ENCODE data around the gene GPR15LG.
"Not testable (repeated sequence)": the region's sequence is repeated elsewhere in the genome, so short reads cannot be mapped to it uniquely, and the experiment has no call there.

Gene GPR15LG

DNA sequence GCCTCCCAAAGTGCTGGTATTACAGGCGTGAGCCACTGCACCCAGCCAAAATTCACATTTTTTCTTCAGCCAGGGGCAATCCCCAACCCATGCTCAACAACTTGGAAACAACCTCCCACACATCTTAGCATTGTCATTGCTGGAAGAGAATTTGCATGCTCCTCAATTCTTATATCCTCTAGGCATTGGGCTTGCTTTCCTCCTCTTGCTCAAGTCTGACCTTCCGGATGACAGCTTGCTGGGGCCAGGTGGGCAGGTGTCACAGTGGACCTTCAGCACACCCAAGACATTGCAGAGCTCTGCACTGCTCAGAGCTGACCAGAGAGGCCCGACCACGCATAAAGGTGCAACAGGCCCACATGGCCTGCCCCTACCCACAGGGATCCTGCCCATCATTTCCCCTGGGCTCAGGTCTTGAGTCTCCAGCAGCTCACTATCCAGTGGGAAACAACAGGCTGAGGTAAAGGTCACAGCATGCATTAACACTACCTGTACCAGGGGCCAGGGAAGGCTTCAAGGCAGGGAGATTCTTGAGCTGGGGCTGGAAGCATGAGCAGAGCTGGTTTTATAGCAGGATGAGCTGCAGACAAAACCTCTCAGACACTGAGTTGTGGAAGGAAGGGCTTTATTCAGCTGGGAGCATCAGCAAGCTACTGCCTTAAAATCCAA is 6.8 kb upstream of the GPR15LG start:
- DNase-seq, result no peak

GRCh38 chr10:84167289-84167653 is 6.3 kb upstream of the GPR15LG start:
- DNase-seq, result not testable (repeated sequence)

GRCh38 chr10:84168382-84168781 is 5.2 kb upstream of the GPR15LG start:
- DNase-seq, result not testable (repeated sequence)

GRCh38 chr10:84171237-84171636 is 2.4 kb upstream of the GPR15LG start:
- not testable (repeated sequence) for DNase-seq

- not testable (repeated sequence) for DNase-seq
These were observed 1.7 kb upstream of the GPR15LG start for GRCh38 chr10:84171700-84172466.

DNA sequence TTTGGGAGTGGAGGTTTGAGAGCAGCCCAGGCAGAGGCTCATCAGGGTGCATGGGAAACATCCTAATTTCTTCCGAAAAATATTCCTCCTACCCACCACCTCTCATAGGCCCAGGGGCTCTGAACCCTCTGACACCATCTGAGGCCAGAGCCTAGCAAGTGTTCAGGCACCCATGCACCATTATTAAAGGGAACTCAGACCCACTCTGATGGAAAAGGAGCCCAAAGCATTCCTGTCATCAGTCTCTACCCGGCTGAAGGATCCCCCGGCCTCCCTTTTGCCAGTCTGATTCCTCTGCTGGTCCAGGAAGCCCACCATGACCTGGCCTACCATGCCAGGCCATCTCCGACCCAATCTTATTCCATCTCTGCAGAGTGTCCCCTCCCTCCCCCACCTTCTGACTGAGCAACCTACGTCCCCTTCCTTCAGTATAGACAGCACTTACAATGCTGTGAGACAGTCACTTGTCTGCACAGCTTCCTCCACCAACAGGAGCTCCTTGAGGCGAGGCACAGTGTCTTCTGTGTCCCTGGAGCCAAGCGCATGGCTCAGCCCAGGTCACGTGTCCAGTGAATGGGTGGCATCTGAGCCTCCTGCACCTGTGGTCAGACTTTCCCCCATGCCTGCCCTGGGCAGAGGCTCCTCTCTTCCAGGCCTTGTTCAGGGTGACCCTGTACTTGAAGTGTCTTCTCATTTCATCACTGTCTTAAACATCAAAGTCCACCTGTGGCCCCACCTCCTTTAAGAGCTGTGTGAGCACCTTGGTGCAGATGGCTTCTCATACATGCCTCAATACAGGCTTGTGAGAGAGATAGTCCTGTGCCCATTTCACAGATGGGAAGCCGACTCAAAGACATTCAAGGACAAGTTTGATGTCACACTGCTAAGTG is 889 bp upstream of the GPR15LG start:
- DNase-seq, result no peak

DNA sequence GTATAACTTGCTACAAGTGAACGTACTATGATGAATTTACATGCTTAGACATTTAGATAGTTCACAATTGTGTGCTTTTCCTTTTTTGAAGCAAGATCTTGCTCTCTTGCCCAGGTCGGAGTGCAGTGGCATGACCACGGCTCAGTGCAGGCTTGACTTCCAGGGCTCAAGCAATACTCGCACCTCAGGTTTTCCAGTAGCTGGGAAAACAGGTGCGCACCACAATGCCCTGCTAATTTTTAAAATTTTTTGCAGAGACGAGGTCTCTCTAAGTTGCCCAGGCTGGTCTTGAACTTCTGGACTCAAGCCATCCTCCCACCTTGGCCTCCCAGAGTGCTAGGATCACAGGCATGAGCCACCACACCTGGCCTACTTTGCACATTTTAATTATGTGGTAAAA is 1.8 kb downstream of the GPR15LG start:
- DNase-seq, result no peak

DNA sequence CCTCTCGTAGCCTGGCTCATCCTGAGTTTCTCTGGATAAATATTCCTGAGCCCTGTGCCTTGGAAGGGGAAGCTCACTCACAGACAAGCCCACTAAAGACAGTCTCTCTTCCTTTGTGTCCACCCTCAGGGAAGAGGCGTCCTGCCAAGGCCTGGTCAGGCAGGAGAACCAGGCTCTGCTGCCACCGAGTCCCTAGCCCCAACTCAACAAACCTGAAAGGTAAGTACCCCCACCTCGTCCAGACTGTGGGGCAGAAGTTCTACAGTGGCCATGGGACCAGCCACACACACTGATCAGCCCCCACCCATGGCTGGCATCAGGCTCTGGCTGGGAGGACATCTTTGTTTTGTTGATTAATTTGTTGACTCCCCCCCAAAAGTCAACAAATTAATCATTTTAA is 2.8 kb downstream of the GPR15LG start:
- DNase-seq, result no peak

GRCh38 chr10:84176836-84177474 is 3.4 kb downstream of the GPR15LG start:
- DNase-seq, result no peak

DNA sequence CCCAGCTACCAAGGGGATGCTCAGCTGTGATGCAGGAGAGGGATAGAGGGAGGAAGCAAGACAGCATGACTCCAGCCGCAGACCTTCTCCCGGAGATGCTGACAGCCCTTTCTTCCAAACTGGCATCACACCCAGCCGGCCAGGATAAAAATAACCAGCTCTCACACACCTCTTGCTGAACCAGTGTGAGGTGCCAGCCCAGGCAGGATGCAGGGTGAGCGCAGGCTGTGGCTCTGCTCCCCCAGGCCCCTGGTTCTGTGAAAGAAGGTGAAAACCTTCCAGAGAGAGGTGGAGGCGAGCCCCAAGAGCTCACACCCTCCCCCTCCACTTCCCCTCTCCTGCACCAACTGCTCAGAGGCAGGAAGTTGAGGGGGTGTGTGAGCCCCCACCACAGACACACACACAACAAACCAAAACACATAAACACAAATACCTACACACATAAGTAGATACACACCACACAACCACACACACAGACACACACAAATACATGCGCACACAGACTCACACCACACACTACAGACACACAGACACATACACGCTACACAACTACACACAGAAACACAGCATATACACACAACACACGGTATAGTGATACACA is 4.0 kb downstream of the GPR15LG start:
- no peak for DNase-seq

- no peak for DNase-seq
These were observed 4.6 kb downstream of the GPR15LG start for GRCh38 chr10:84178160-84178609.

- peak; percentile 49 for DNase-seq
These were observed 5.6 kb downstream of the GPR15LG start for GRCh38 chr10:84179059-84179710.

DNA sequence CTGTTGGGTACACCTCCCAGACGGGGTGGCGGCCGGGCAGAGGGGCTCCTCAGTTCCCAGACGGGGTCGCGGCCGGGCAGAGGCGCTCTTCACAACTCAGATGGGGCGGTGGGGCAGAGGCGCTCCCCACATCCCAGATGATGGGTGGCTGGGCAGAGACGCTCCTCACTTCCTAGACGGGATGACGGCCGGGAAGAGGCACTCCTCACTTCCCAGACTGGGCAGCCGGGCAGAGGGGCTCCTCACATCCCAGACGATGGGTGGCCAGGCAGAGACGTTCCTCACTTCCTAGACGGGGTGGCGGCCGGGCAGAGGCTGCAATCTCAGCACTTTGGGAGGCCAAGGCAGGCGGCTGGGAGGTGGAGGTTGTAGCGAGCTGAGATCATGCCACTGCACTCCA is 6.8 kb downstream of the GPR15LG start:
- not testable (repeated sequence) for DNase-seq

GRCh38 chr10:84181631-84182030 is 8.0 kb downstream of the GPR15LG start:
- no peak for DNase-seq

GRCh38 chr10:84184517-84184916 is 10.9 kb downstream of the GPR15LG start:
- DNase-seq, result no peak

DNA sequence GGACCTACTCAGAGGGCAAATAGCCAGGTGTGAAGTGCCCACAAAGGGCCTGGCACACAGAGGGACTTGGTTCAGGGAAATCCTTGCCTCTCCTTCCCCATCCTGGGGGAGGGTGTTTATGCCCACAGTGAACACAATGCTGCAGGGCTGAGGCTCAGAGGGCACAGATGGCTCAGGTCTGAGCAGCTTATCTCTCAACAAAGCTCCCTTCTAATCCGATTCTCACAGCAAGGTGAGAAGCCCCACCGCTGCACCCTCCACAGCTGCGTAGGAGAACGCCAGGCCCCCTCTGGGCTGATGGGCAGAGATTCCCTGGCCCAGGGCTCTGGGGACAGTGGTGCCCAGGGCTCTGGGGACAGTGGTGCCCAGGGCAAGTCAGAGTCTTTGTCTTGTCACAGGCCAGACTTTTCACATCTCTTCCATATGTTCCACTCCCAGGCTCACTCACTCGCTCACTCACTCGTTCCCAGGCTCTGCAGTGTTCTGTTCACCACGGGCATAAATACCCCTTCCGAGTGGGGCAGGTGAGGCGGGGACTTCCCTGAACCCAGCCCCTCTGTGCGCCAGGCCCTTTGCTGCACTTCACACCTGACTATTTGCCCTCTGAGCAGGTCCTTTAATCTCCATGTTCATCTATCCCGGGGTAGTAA is 12.1 kb downstream of the GPR15LG start:
- no peak for DNase-seq

DNA sequence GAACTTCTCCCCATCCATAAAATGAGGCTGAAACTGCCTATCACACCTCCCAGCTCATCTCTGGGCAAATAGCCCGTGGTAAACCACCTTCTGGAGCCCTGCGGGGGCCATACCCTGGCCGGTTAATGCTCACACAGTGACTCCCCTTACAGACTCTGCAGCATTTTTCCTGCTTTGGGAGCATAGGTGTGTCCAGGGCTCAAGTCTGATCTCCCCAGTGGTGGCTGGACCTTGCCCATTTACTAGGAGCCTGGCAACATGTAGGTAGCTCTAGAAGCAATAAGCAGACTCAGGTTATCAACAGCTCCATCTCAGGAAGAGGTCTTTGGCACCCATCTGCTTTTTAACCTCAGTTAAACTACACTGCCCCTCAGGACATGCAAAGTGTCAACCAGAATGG is 15.2 kb downstream of the GPR15LG start:
- no peak for DNase-seq

- DNase-seq, result no peak
These were observed 17.0 kb downstream of the GPR15LG start for GRCh38 chr10:84190621-84191020.

DNA sequence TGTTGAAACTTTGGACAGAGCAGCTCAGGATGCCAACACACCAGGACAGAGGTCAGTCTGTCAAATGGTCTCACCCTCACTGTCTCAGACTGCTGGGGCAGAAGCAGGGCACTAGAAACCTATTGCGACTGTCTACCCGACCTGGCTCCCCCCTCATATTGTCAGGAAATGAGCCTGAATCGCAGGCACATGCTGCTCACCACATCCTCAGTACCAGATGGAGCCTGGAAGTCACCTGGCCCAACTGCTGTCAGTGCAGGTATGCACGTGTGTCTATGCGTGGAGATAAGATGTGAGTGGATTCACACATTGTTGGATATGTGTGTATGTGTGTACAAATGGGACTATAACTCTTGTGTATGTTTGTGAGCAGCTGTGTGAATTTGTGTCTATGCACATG is 17.5 kb downstream of the GPR15LG start:
- DNase-seq, result no peak

DNA sequence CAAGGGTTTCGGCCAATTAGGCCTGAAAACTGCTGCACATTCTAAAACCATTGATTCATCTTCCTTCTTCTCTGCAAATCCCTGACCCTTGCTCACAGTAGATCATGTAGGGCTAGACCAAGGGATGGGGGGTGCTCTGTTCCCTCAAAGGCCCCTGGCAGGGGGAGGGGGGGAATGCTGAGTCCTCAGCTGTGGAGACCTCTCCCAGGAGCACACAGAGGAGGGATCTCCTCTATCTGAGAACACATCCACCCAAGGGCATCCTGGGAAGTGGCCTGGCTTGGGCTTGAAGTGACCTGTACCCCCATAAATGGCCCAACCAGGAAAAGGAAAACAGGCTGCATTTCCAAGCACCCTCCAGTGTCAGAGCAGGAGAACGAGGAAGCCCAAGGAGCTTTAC is 19.7 kb downstream of the GPR15LG start:
- no peak for DNase-seq

DNA sequence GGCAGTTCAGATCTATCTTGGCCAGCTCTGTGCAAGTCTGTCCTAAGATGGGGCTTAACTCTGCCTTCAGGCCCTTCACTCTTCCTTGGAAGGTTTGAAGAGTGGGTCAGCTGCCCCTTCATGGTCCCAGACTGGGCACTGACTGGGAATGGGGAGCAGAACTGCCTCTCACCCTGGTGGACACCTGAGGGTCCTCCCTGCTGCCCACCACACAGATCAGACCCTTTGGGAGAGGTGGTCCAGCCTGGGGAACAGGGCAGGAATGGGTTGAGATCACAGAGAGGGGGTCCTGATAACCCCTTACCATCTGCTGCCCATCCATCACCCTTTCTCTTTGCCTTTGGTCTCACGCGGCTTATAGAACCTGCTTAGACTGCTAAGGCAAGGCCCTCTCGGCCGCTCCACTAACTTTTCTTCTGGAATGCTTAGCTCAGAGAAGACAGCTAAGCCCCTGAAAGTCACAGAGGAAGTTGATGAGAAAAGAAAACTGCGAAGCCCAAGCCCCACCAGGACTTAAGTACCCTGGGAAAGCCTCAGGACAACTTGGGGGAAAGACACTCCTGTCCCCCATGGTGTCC is 20.3 kb downstream of the GPR15LG start:
- no peak for DNase-seq

Data from DMS79 (cell line).